C1 segment of cervical spinal cord (tissue), 14 donors: ENCODE measurements around the gene TBCCD1.
A peak's percentile ranks its signal among the peaks of the same experiment; 100 is the strongest.
"Not testable (repeated sequence)": the region's sequence is repeated elsewhere in the genome, so short reads cannot be mapped to it uniquely, and the experiment has no call there.

ENCODE experiments used
- DNase-seq, 14 donors: peaks; one replicate each; lab custom pipeline; 2025; lab: John Stamatoyannopoulos, UW

Gene TBCCD1

GRCh38 chr3:186552408-186553031 is 14.6 kb downstream of the TBCCD1 start:
- DNase-seq: no peak

- DNase-seq: no peak
These were observed 15.8 kb downstream of the TBCCD1 start for GRCh38 chr3:186551387-186551786.

- DNase-seq: no peak
These were observed 17.6 kb downstream of the TBCCD1 start for GRCh38 chr3:186549497-186549896.

GRCh38 chr3:186544281-186544680 is 22.9 kb downstream of the TBCCD1 start, which contains the start of gene CRYGS:
CRYGS (minus strand) TSS chr3:186544380; CDS start chr3:186544326, 54 bp downstream.
- no peak for DNase-seq

- DNase-seq: no peak
These were observed 26.3 kb downstream of the TBCCD1 start for GRCh38 chr3:186540835-186541226.

- DNase-seq: peak in 10 of 14 donors; percentile 19 to 58 (median 40)
These were observed 26.8 kb downstream of the TBCCD1 start for GRCh38 chr3:186540221-186540834.

- no peak for DNase-seq
These were observed 28.4 kb downstream of the TBCCD1 start for GRCh38 chr3:186538779-186539178.

- DNase-seq: no peak
These were observed 30.0 kb downstream of the TBCCD1 start for GRCh38 chr3:186536883-186537844.

GRCh38 chr3:186534113-186534669 is 32.9 kb downstream of the TBCCD1 start:
- no peak for DNase-seq

GRCh38 chr3:186532598-186533072 is 34.5 kb downstream of the TBCCD1 start:
- no peak for DNase-seq

GRCh38 chr3:186531694-186532093 is 35.4 kb downstream of the TBCCD1 start:
- not testable (repeated sequence) for DNase-seq

GRCh38 chr3:186530415-186530814 is 36.7 kb downstream of the TBCCD1 start:
- DNase-seq: no peak

- DNase-seq: peak in 2 of 14 donors; percentile 12 to 88
These were observed 37.7 kb downstream of the TBCCD1 start for GRCh38 chr3:186529201-186529999.

GRCh38 chr3:186526256-186526606 is 40.9 kb downstream of the TBCCD1 start:
- DNase-seq: no peak

- no peak for DNase-seq
These were observed 41.5 kb downstream of the TBCCD1 start for GRCh38 chr3:186525369-186526255.

- no peak for DNase-seq
These were observed 42.5 kb downstream of the TBCCD1 start for GRCh38 chr3:186524616-186525015.

GRCh38 chr3:186523434-186523833 is 43.7 kb downstream of the TBCCD1 start:
- no peak for DNase-seq

- DNase-seq: no peak
These were observed 44.1 kb downstream of the TBCCD1 start for GRCh38 chr3:186523022-186523421.

GRCh38 chr3:186520957-186521842 is 45.9 kb downstream of the TBCCD1 start:
- no peak for DNase-seq
